ENCODE measurements around the gene C16orf74.

- TF ChIP-seq SUZ12 (IDR thresholded peaks at IDR 0.05; ENCODE audit: low read length) (no peak), TAF1 (IDR thresholded peaks at IDR 0.05; ENCODE audit: low read depth, low read length) (no peak), RAD21 (IDR thresholded peaks at IDR 0.05 in 1 of 2, conservative IDR thresholded peaks at IDR 0.05 in 1 of 2; ENCODE audit: low read depth in 2 of 2, low read length in 2 of 2) (no peak), POLR2A (IDR thresholded peaks at IDR 0.05; ENCODE audit: control extremely low read depth in 1 of 2, low read depth in 2 of 2, low read length in 2 of 2) (no peak), CTCF (IDR thresholded peaks at IDR 0.05; ENCODE audit: control extremely low read depth in 1 of 3, insufficient read depth in 1 of 3, low read depth in 1 of 3, low read length in 3 of 3) (no peak), JUND (IDR thresholded peaks at IDR 0.05; ENCODE audit: low read length) (no peak), SIN3A (conservative IDR thresholded peaks at IDR 0.05 in 1 of 2, IDR thresholded peaks at IDR 0.05 in 1 of 2; ENCODE audit: low read depth in 1 of 2, low read length in 2 of 2) (no peak), KDM1A (IDR thresholded peaks at IDR 0.05; ENCODE audit: borderline replicate concordance, low read length) (no peak), EGR1 (IDR thresholded peaks at IDR 0.05; ENCODE audit: borderline replicate concordance, low read depth, low read length) (no peak), TBP (IDR thresholded peaks at IDR 0.05; ENCODE audit: low read depth, low read length) (no peak), RNF2 (IDR thresholded peaks at IDR 0.05; ENCODE audit: borderline replicate concordance, low read depth, low read length, missing control alignments, poor library complexity, severe bottlenecking) (no peak)
- TF ChIP-seq, protein P1, sequence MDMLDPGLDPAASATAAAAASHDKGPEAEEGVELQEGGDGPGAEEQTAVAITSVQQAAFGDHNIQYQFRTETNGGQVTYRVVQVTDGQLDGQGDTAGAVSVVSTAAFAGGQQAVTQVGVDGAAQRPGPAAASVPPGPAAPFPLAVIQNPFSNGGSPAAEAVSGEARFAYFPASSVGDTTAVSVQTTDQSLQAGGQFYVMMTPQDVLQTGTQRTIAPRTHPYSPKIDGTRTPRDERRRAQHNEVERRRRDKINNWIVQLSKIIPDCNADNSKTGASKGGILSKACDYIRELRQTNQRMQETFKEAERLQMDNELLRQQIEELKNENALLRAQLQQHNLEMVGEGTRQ (IDR thresholded peaks at IDR 0.05; ENCODE audit: low read length): no peak
- TF ChIP-seq, protein P2, sequence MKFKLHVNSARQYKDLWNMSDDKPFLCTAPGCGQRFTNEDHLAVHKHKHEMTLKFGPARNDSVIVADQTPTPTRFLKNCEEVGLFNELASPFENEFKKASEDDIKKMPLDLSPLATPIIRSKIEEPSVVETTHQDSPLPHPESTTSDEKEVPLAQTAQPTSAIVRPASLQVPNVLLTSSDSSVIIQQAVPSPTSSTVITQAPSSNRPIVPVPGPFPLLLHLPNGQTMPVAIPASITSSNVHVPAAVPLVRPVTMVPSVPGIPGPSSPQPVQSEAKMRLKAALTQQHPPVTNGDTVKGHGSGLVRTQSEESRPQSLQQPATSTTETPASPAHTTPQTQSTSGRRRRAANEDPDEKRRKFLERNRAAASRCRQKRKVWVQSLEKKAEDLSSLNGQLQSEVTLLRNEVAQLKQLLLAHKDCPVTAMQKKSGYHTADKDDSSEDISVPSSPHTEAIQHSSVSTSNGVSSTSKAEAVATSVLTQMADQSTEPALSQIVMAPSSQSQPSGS (IDR thresholded peaks at IDR 0.05; ENCODE audit: low read length): no peak
Measured at GRCh38 chr16:85704011-85704410, 46.9 kb downstream of the C16orf74 start.
